ENCODE data around the gene IER5.

Gene IER5

DNA sequence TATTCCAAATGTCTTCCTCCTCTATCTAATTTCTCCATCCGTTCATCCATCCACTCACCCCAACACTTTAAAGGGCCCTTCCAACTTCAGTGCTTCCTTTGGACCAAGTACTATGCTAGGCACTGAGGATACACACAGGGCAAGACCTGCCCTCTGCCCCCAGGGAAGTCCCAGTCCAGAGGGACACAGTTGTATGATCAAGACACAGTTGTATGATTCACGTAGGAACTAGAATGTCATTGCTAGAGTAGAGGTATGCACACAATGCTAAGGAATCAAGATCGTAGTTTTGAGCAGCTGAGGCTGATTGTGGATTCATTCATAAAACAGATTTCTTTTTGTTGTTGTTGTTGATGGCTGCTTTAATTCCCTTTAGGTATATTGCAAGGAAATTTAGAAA, 11.6 kb upstream of the IER5 start:
- DNase-seq (ENCODE audit: low read depth in 2 of 3, low spot score in 1 of 3): no peak

DNA sequence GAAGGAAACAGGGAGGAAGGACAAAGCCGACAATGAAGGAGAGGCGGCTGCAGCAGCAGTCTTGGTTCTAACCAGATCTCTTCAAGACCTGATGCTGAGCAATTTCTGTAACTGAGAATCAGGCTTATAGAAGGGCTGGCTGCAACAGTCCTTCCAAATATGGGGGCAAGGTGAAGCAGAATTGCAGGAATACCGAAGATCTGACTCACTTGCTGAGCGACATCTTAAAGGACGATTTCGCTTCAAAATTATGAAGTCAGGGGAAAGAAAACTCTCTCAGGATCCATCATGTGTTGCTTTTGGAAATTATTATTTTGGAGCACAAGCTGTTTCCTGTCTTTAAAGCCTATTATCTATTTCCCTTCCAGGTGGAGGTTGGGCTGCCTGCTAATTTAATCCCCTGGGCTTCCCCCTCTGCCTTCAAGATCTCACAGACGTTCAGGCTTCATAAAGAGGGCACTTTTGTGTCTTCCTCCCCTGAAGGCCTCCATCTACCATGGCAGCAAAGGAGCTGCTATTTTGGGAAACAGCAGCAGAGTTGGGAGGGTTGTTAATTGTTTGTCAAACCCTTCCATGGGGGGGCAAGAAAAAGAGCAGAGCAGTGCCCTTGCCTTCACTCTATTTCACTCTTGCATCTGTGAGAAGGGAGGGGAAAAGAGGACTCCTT, 10.8 kb upstream of the IER5 start:
- no peak for DNase-seq (ENCODE audit: low read depth in 2 of 3, low spot score in 1 of 3)

DNA sequence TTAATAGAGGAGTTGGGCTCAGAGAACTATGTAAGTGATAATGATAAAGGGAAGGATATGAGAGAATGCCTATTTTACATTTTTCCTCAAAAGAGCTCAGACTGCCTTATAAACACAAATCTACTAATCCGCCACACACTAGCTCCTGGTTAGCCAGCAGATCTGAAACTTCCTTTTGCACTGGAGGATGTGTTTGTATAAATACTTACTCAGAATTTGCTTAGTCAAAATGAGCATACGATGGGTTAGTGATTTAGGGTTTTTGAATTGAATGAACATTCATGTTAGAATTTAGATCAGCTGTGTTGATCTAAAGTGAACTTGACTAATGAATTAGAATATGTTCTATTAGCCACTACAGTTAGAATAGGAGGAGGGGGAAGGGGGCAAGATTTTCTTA, 9.1 kb upstream of the IER5 start:
- DNase-seq (ENCODE audit: low read depth in 2 of 3, low spot score in 1 of 3): no peak

DNA sequence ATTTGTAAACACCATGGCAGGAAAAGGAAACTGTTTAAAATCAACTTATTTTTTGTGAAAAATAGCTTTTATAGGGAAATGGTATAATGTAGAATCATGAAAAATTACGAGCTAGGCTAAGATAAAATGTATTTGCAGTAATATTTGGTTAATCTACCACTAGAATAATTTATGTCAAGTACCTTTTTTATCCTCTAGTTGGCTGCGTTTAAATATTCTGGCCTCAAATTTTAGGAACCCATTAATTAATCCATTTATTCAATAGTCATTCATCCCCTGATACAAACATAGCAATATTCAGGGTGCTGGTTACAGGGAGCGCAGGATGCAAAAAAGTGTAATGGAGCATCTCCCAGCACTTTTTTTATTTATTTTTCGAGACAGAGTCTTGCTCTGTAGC, 8.6 kb upstream of the IER5 start:
- no peak for DNase-seq (ENCODE audit: low read depth in 2 of 3, low spot score in 1 of 3)

DNA sequence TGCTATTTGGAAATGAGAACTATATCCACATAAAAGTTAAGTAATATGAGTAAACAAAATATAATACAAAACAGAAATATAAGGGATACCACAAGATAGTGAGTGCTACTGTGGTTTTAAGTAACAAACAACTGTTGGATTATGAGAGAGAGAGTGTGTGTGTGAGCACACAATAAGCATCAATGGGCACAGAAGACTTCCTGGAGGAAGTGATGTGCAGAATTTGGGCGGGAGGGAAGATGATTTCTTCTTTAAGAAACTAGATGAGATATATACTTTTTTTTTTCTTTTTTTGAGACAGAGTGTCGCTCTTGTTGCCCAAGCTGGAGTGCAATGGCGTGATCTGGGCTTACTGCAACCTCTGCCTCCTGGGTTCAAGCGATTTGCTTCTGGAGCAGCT, 7.9 kb upstream of the IER5 start:
- no peak for DNase-seq (ENCODE audit: low read depth in 2 of 3, low spot score in 1 of 3)

DNA sequence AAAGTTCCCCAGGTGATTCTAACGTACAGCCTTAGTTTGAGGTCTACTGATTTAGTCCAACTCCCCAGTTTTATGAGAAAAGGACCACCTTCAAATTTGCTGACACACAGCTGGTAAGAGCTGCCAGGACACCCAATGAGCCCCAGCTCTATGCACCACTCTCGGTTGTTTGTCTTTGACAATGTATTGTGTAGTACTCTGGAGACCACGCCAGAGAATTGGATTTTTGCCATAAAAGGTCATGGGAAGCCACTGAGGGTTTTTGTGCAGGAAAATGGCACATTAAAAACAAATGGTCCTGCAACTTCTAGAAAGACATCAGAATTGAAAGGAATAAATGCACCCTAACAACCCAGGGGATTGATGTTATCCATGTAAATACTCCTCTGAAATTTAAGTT, 7.1 kb upstream of the IER5 start:
- no peak for DNase-seq (ENCODE audit: low read depth in 2 of 3, low spot score in 1 of 3)

DNA sequence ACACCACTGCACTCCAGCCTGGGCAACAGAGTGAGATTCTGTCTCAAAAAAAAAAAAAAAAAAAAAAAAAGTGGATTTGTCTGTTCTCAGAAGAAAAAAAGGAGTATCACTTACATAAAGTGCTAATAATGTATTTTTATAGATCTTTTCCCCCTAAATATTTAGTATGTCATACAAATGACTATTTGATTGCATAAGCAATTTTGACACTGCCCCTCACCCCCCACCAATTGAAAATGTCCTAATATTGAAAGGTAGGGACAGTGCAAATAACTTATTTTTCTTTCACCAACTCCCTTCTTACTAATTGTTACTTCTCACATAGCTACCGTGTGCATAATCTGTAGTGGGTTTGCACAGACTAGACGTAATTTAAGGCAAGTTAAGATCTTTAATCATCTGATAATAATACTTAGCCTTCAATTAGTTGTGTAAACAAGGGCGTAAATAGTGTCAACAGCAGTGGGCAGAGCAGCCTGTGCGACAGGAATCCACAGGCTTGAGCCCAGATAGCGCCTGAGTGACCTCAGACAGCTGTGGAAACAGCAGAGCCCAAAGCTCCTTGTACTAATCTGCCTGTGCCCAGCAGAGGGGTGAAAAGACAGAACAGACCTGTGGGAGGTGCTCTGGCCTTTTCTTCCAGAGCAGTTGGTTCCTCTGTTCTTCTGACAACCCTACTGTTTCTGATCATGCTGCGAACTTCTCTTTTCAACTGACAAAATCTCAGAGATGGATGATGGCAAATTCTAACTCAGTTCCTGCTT, 4.5 kb upstream of the IER5 start:
- peak in 2 of 3 donors; percentile 32 to 40 for DNase-seq (ENCODE audit: low read depth in 2 of 3, low spot score in 1 of 3)

DNA sequence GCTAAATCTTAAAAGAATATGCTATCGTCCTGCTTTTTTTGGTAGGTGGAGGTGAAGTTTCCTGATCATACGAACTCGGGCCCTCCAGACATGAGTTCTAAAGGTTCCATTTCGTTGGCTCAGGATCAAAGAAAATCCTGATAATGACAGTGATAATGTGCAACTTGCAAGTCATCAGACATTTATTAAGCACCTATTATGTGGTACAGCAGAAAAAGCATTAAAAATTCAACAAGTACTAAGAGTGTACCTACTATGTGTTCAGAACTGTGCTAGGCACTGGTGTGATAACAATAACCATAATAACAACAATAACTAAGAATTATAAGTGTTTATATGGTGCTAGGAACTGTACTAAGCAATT, 3.9 kb upstream of the IER5 start:
- no peak for DNase-seq (ENCODE audit: low read depth in 2 of 3, low spot score in 1 of 3)

DNA sequence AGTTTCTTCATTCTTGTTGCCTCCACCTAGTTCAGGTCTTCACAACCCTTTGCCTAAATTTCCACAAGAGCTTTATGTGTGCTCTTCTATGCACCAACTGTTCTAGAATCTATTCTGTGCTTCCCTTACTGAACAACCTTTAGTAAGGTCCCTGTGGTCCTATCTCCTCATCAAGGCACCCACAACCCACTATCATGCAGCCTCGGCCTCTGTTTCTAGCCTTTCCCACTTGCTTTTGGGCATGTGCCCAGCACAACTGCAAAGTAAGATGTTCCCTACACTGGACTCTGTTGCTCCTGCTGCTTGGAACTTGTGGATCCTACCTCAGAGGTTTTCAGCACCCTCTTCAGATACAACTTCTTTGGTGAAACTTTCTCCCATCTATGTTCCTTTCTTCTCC, 2.4 kb upstream of the IER5 start:
- DNase-seq (ENCODE audit: low read depth in 2 of 3, low spot score in 1 of 3): no peak

DNA sequence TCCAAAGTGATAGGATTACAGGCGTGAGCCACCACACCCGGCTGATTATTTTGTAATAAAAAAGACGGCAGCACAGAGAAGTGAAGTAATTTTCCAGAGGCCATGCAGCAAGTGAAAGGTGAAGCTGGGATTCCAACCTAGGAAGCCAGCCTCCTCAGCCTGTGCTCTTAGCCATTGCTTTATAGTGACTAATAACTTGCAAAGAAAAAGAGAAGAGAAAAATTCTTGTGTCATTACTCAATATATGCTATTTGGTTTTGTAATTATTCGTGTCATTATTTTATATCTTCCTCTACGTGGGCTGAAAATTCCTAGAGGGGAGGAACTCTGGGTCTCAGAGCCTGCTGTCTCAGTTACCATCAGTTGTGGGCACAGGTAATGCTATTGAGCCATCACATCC, 1.6 kb upstream of the IER5 start:
- no peak for DNase-seq (ENCODE audit: low read depth in 2 of 3, low spot score in 1 of 3)

DNA sequence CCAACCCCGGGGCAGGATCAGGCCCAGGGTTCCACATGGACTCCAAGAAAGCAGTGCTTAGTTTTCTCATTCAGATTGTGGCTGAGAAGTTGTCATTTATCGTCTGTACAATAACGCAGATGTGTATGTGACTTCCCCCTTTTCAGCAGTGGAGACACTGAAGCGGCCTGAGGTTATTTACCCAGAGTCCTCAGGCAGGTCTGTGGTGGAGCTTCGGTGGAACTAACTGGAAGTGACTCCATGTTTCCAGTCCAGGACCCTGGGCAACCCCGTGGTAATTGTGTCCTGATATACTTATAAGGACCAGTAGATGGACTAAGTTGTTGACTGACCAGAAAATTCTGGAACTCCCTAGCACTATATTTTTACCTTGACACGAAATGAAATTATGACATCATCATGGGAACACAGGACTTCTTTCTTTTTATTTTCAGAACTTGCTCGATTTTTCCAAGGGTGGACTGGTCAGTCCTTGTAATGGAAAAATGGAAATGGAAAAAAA, 1.0 kb upstream of the IER5 start:
- DNase-seq (ENCODE audit: low read depth in 2 of 3, low spot score in 1 of 3): no peak

DNA sequence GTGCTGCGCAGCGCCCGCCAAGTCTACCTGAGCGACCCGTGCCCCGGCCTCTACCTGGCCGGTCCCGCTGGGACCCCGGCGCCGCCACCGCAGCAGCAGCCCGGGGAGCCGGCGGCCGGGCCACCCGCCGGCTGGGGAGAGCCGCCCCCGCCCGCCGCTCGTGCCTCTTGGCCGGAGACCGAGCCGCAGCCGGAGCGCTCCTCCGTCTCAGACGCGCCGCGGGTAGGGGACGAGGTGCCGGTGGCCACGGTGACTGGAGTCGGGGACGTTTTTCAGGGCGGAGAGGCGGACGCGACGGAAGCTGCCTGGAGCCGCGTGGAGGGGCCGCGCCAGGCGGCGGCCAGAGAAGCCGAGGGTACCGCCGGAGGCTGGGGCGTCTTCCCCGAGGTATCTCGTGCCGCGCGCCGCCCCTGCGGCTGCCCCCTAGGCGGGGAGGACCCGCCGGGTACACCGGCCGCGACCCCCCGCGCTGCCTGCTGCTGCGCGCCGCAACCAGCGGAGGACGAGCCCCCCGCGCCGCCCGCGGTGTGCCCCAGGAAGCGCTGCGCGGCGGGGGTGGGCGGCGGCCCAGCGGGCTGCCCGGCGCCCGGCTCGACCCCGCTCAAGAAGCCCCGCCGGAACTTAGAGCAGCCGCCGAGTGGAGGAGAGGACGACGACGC, 646 bp downstream of the IER5 start:
- peak in 1 of 3 donors; percentile 26 for DNase-seq (ENCODE audit: low read depth in 2 of 3, low spot score in 1 of 3)

DNA sequence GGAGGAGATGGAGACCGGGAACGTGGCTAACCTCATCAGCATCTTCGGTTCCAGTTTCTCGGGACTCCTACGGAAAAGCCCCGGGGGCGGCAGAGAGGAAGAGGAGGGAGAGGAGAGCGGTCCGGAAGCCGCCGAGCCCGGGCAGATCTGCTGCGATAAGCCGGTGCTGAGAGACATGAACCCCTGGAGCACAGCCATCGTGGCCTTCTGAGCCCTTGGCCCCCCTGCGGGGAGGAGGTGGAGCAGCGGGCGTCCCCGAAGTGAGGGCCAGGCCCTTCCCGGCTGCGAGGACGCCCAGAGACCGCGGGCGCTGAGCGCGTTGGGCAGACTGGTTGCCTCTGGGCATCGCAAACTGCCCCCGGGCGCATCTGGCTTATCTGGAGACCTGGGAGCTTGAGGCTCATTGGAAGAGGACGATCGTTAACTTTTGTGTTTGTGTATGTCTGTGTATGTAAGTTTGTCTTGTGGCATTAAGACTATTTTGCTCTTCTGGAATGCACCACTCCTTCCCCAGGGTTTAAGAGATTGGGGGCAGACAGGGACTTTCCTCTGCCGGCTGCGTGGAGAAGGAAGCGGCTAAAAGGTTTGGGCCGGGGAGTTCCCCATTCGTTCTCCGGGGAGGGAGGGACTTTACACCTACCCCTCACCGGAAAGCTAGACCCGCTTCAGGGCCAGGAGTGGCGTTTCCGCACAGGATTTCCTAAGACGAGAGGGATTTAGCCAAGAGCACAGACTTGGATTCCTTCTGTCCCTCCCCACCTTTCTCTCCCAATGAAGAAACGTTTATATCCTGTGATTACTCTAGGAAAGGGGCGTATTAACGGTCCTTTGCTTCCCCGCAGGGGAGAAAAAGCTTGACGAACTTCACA, 1.4 kb downstream of the IER5 start:
- DNase-seq (ENCODE audit: low read depth in 2 of 3, low spot score in 1 of 3): peak; percentile 52 to 69 (median 55)

DNA sequence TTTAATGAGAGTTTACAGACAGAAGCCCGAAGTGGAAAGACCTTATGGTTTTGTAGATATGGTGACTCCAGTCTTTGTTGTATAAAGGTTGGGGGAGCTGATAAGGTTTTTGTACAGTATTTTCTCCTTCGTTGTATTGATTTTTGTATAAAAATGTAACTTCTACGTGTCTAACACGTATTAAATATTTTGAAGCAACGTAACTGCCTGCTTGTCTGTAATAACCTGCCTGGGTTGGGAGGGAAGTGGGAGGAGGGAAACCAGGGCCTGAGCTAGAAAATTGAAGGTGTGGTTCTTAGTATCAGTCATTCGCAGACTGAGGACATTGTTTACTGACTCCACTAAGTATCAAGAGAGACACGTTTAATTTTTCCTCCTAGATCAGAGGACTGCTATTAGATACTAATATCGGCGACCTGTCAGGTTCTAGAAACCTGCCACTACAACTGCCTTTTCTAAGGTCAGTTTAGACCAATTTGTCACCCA, 2.2 kb downstream of the IER5 start:
- DNase-seq (ENCODE audit: low read depth in 2 of 3, low spot score in 1 of 3): peak; percentile 30 to 41 (median 40)

DNA sequence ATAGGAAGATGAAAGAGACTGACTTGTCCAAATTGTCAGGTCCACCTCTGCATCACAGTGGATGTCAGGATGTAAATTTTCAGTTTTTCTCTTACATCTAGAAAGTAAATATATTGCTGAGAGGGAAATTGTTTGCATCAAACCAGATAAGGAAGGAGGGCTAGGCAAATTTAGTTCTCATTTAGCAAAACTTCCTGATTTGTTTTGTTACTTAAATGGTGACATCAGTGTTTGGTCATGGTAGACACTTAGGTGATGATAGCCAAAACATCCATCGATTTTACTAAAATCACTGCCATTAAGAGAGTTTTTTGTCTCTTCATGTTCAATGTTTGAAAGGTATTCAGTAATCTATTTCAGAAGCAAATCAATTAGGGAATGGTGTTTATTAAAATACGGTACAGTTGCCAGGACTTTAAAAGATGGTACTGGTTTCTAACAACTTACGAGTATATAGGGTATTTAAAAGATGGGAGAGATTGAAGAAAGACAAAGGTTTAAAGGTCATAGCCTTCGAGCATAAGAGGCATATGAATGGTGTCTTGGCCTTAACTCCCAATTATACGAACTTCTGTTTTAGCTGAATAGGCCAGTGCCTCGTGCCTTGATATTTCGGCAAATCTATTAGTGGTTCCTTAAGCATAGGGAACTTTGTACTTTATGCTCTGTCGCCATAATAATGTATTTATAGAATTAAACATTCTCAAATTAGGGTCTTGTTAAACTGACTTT, 3.0 kb downstream of the IER5 start:
- DNase-seq (ENCODE audit: low read depth in 2 of 3, low spot score in 1 of 3): no peak

DNA sequence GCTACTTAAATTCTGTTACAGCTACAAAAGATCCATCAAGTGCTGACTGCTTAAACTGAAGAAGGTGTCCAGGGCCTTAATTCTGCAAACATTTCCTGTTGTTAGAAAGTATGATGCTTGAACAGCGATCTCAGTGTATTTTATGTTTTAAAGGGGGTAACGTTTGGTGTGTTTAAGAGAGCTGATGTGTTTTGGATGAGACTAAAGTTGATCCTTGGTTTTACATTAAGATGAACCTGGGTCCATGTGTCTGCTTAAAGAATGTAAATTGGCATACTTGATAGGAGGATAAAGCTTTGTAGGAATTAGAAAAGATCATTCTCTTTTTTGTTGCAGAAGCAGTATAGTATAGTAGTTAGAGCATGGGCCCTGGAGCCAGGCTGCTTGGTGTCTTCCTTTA, 3.6 kb downstream of the IER5 start:
- DNase-seq (ENCODE audit: low read depth in 2 of 3, low spot score in 1 of 3): no peak

DNA sequence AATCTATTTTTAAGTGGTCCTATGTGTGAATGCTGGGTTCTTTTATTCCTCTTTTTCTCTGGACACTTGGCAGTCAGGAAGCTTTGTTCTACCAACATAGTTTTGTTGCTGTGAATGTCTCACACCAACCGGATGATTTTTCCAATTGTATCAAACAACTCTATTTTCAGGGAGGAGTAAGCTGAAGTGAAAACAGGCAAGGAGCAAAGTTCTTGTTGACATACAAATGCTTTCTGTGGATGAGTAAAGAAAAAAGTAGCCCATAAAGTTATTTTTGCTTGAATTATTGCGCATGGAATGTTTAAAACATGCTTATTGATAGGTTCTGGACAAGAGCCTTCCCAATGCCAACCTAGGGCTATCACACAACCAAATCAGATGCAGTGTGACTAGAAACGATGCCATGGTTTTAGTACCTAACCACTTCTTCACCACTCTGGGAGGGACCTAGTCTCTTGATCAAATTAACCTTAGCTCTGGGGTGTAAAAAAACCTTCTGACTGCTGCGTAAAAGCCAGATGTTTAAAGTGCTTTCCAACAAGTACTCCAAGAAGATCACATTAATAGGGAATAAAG, 4.5 kb downstream of the IER5 start:
- no peak for DNase-seq (ENCODE audit: low read depth in 2 of 3, low spot score in 1 of 3)

DNA sequence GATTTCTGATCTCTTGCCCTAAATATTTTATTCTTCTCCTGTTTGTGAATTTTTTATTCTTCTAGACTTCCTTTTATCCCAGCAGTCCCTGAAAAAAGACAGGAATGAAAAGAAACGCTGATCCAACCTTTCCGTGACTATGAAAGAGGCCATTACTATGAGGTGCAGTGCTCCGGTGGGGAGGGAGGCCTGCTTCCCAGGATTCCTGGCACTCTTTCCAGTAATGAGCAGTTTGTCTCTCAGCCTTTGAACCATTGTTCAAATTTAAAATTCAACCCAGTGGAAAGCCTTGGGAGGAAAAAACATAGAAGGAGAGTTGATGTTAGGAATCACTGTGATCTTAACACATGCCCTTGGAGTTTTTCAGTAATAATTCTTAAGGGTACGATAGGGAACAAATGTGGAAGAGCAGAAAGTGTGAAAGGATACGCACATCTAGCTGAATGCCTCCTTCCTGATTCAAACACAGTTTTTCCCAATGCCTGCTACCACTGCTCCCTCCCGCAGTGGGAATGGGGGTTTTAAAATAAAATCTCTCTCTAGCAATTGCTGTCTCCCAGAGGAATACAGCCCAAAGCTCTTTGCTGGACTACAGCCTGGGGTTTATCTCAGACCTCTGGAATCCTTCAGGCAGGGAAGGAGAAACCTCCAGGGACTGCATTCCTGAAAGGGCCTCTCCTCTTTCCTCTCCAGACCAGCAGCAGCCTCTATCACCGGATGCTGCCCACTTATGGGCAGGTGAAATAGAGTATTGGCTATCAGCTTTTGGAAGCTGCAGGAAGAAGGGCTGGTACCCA, 6.1 kb downstream of the IER5 start:
- DNase-seq (ENCODE audit: low read depth in 2 of 3, low spot score in 1 of 3): no peak

DNA sequence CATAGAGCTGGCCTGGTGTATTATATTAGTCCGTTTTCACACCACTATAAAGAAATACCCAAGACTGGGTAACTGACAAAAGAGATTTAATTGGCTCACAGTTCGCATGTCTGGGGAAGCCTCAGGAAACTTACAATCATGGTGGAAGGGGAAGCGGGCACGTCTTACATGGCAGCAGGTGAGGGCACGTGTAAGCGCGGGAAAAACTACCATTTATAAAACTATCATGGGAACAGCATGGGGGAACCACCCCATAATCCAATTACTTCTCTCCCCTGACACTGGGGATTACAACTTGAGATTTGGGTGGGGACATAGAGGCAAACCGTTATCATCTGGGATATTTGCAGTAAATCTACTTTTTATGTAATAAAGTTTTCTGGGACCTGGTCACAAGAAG, 6.8 kb downstream of the IER5 start:
- no peak for DNase-seq (ENCODE audit: low read depth in 2 of 3, low spot score in 1 of 3)

Measured in stimulated activated CD4-positive, alpha-beta T cell treated with anti-CD3 and anti-CD28 coated beads, Interleukin-12 subunit alpha, Interleukin-12 subunit beta, amount 100 ng/mL, for 48 hours (primary cell).